SIG-M5 treated with dmso at 0.1 percent for 504 hours (cell line): ENCODE measurements around the gene WDR76.
"Not testable (repeated sequence)": the region's sequence is repeated elsewhere in the genome, so short reads cannot be mapped to it uniquely, and the experiment has no call there.

ENCODE experiments used
- DNase-seq: peaks from one replicate; lab custom pipeline; 2025; ENCODE audit not compliant: unreplicated experiment; lab: John Stamatoyannopoulos, UW

WDR76 gene

GRCh38 chr15:43815064-43815463 lies 11.7 kb upstream of the WDR76 start:
- not testable (repeated sequence) for DNase-seq

DNA sequence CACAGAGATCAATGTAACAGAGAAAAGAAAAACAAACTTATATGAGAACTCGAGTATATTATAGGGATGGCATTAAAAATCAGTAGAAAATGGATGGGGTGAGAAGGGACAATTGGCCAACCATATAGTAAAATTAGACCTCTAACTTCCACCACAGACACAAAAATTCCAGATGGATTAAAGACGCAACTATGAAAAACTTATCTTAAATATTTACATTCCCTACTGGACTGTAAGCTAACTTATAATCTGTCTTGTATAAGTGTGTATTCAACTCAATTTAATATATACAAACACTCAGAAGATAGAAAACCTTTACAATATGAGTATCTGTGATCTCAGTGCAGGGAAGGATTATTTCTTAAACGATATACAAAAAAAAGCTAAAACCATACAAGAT lies 5.3 kb upstream of the WDR76 start:
- no peak for DNase-seq

GRCh38 chr15:43824302-43825246 lies 2.2 kb upstream of the WDR76 start, which contains the start of gene MFAP1:
TSS of gene MFAP1 (minus strand) at chr15:43824690. CDS start at chr15:43824569, 121 bp downstream.
- DNase-seq, result peak; percentile 97

DNA sequence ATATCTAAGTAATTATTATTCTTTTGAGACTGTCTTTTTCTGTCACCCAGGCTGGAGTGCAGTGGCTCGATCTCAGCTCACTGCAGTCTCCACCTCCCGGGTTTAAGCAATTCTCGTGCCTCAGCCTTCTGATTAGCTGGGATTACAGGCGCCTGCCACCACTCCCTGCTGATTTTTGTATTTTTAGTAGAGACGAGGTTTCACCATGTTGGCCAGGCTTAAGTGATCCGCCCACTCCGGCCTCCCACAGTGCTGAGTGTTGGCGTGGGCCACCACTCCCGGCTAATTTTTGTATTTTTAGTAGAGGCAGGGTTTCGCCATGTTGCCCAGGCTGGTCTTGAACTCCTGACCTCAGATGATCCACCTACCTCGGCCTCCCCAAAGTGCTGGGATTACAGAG lies 1.5 kb upstream of the WDR76 start:
- peak; percentile 16 for DNase-seq

DNA sequence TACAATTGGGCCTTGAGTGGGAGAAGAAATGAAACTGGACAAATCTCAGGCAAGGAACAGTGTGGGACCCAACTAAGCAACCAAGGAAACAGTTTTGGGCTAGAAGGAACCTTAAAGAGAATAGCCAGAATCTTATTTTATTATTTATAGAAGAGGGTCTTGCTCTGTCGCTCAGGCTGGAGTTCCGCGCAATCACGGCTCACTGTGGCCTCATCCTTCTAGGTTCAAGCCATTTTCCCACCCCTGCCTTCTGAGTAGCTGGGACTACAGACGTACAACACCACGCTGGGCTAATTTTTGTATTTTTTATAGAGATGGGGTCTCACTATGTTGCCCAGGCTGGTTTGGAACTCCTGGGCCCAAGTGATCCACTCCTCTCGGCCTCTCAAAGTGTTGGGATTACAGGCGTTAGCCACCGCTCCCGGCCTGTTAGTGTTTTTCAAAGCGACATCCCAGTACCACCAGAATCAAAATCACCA lies 734 bp upstream of the WDR76 start:
- no peak for DNase-seq

- peak; percentile 17 for DNase-seq
Observed at GRCh38 chr15:43828061-43828657, 1.4 kb downstream of the WDR76 start.

- DNase-seq, result not testable (repeated sequence)
Observed at GRCh38 chr15:43829951-43830540, 3.2 kb downstream of the WDR76 start.

GRCh38 chr15:43830691-43831275 lies 4.0 kb downstream of the WDR76 start:
- DNase-seq, result not testable (repeated sequence)

- DNase-seq, result not testable (repeated sequence)
Observed at GRCh38 chr15:43831519-43832052, 4.8 kb downstream of the WDR76 start.

GRCh38 chr15:43832485-43832884 lies 5.7 kb downstream of the WDR76 start:
- not testable (repeated sequence) for DNase-seq

DNA sequence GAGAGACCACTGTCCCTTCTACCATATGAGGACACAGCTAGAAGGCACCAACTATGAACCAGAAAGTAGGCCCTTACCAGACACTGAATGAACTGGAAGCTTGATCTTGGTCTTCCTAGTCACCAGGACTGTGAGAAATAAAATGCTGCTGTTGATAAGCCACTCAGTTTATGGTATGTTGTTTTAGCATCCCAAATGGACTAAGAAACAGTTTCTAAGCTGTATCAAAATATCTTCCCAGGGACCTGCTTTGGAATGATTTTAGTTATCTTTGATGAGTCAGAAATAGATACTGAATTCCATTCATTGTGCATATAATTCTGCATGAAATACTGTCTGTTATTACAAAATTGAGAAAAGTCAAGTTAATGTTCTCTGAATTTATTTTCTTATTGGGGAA lies 18.6 kb downstream of the WDR76 start:
- no peak for DNase-seq

- no peak for DNase-seq
Observed at GRCh38 chr15:43851251-43851650, 24.4 kb downstream of the WDR76 start.

GRCh38 chr15:43852607-43853006 lies 25.8 kb downstream of the WDR76 start:
- DNase-seq, result no peak

GRCh38 chr15:43854801-43855200 lies 28.0 kb downstream of the WDR76 start:
- peak; percentile 36 for DNase-seq

DNA sequence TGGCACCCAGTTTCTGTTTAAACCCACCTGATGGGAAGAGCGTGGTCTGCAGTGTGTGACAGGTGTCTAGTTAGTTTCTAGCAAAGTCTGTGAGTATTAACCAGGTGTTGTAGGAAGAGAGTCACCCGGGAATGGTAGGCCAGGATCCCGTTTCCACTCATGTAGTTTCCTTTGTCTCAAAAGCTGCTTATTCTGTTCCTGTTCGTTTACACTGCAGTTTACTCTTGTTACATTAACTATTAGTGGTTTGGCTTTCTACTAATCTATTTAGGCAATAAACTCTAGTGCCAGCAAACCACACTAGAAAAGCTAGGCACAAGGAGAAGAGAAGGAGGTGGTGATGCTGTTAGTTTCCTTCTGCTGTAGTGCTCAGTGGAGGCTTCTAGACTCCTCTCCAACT lies 32.7 kb downstream of the WDR76 start:
- DNase-seq, result no peak

DNA sequence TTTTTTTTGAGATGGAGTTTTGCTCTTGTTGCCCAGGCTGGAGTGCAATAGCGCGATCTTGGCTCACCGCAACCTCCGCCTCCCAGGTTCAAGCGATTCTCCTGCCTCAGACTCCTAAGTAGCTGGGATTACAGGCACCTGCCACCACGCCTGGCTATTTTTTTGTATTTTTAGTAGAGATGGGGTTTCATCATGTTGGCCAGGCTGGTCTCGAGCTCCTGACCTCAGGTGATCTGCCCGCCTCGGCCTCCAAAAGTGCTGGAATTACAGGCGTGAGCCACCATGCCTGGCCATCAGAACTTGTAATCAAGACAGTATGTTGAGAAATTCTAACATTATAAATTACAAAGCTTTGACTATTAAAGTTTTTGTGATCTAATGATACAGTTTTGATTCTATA lies 39.8 kb downstream of the WDR76 start:
- DNase-seq, result not testable (repeated sequence)

- no peak for DNase-seq
Observed at GRCh38 chr15:43867096-43867495, 40.3 kb downstream of the WDR76 start.

DNA sequence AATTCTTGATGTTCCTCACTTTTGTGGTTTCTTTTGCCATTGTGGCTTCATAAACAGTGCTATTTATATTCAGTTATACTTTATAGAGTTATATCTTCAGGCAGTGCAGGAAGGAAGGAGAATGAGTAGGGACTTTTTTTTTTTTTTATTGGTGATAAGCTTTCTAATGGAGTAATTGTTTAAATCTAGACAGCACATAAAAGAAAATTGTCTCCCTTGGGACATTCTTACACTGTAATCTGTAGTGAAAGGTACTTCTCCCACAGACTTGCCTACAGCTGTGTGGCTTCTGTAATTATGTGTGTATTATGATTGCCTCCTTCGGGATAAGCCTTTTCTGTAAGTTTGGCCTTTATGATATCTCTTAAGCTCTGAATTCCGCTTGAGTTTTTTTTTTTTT lies 41.6 kb downstream of the WDR76 start:
- peak; percentile 4 for DNase-seq

- DNase-seq, result no peak
Observed at GRCh38 chr15:43871835-43872234, 45.0 kb downstream of the WDR76 start.

DNA sequence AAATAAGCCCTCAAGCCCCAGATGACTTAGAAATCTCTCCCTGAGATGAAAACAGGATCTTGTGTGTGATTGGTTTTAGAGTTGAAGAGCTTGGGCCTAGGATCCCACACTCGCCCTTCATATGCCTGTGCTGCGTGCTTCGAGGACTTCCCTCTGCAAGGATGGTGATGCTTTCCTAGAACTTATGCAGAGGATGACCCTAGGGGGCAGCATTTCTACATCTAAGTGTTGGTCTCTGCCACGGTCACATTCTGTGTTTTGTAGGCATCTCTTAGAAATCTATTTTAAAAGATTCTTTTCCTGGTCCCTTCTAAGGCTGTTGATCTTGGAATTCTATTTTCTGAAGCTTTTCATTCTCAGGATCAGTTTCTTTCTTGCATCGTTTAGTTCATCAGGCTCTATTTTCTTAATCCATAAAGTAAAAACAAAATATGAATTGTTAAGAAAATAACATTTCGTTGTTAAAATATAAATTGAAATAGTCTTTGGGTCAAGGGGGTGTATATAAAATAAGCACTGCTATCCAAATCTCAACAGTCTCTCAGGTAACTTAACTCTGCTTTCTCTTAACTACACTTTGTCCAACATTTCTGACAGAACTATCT lies 45.7 kb downstream of the WDR76 start:
- peak; percentile 51 for DNase-seq

GRCh38 chr15:43873651-43874050 lies 46.8 kb downstream of the WDR76 start:
- DNase-seq, result no peak
